KMS-11 (cell line): ENCODE measurements around the gene ELOVL7.
"Not testable (repeated sequence)": the region's sequence is repeated elsewhere in the genome, so short reads cannot be mapped to it uniquely, and the experiment has no call there.

Experiments
- H2AFZ ChIP-seq: fragments of 200-600 bp; sonication (generic); 2 replicates; pipeline ENCODE4 v1.6.1; 2016; ENCODE audit warnings: antibody characterized with exemption, mixed run types, low read depth
- H3K27ac ChIP-seq: fragments of 200-600 bp; sonication (generic); 2 replicates; pipeline ENCODE4 v1.6.1; 2016; ENCODE audit warnings: mild to moderate bottlenecking, mixed run types
- H3K27me3 ChIP-seq: fragments of 200-600 bp; sonication (generic); 2 replicates; pipeline ENCODE4 v1.6.1; 2017; ENCODE audit warnings: mild to moderate bottlenecking, low read depth, mixed run types, moderate library complexity; ENCODE audit not compliant: insufficient read depth
- H3K36me3 ChIP-seq: fragments of 200-600 bp; sonication (generic); 2 replicates; pipeline ENCODE4 v1.6.1; 2017; ENCODE audit warnings: mild to moderate bottlenecking, mixed run types; ENCODE audit not compliant: insufficient read depth
- H3K4me1 ChIP-seq: fragments of 200-600 bp; sonication (generic); 2 replicates; pipeline ENCODE4 v1.6.1; 2016; ENCODE audit warnings: mild to moderate bottlenecking, low read depth, mixed run types; ENCODE audit not compliant: poor library complexity, severe bottlenecking
- H3K4me2 ChIP-seq: fragments of 200-600 bp; sonication (generic); 2 replicates; pipeline ENCODE4 v1.7.0; 2016; ENCODE audit warnings: mild to moderate bottlenecking, mixed run types
- H3K4me3 ChIP-seq: fragments of 200-600 bp; sonication (generic); IDR thresholded peaks from 2 replicates; pipeline ENCODE4 v1.6.1; 2017; ENCODE audit warnings: low read depth, low read length, mixed read lengths; ENCODE audit not compliant: insufficient read depth
- H3K79me2 ChIP-seq: fragments of 200-600 bp; sonication (generic); 2 replicates; pipeline ENCODE4 v1.6.1; 2016; ENCODE audit warnings: low read depth, mixed run types; ENCODE audit not compliant: insufficient read depth
- H3K9ac ChIP-seq: fragments of 200-600 bp; sonication (generic); 2 replicates; pipeline ENCODE4 v1.6.1; 2016; ENCODE audit warnings: mild to moderate bottlenecking, mixed run types
- H4K20me1 ChIP-seq: fragments of 200-600 bp; sonication (generic); 2 replicates; pipeline ENCODE4 v1.6.1; 2016; ENCODE audit warnings: mild to moderate bottlenecking, mixed run types; ENCODE audit not compliant: insufficient read depth
- CTCF ChIP-seq: fragments of 200-600 bp; sonication (generic); conservative IDR thresholded peaks from 2 replicates; pipeline ENCODE4 v1.6.1; 2017; ENCODE audit warnings: low read depth, mild to moderate bottlenecking, antibody characterized with exemption, low read length, moderate library complexity, mixed read lengths

ELOVL7 gene

GRCh38 chr5:60738933-60739332 lies 105.1 kb downstream of the ELOVL7 start:
- no peak for TF ChIP-seq CTCF
- H2AFZ ChIP-seq, result no peak overlapping the region
- no peaks in the 10 kb centered on the region for H3K79me2 ChIP-seq
- H4K20me1 ChIP-seq, result no peaks in the 10 kb centered on the region
- H3K27me3 ChIP-seq, result no peaks in the 10 kb centered on the region
- H3K4me2 ChIP-seq, result no peak overlapping the region
- no peaks in the 10 kb centered on the region for H3K4me1 ChIP-seq
- H3K9ac ChIP-seq, result no peak overlapping the region
- H3K27ac ChIP-seq, result no peak overlapping the region
- H3K36me3 ChIP-seq, result no peaks in the 10 kb centered on the region
- no peak overlapping the region for H3K4me3 ChIP-seq

- no peaks in the 10 kb centered on the region for H4K20me1 ChIP-seq
- TF ChIP-seq CTCF, result no peak
- H3K36me3 ChIP-seq, result no peaks in the 10 kb centered on the region
- no peak overlapping the region for H3K4me3 ChIP-seq
- H3K4me1 ChIP-seq, result no peaks in the 10 kb centered on the region
- no peaks in the 10 kb centered on the region for H3K79me2 ChIP-seq
- no peak overlapping the region for H3K9ac ChIP-seq
- H3K4me2 ChIP-seq, result no peak overlapping the region
- no peaks in the 10 kb centered on the region for H3K27me3 ChIP-seq
- no peak overlapping the region for H3K27ac ChIP-seq
- no peak overlapping the region for H2AFZ ChIP-seq
Observed at GRCh38 chr5:60738461-60738860, 105.6 kb downstream of the ELOVL7 start.

- H4K20me1 ChIP-seq, H3K4me2 ChIP-seq, H2AFZ ChIP-seq, H3K4me1 ChIP-seq, H3K4me3 ChIP-seq, H3K9ac ChIP-seq, H3K36me3 ChIP-seq, H3K27ac ChIP-seq, H3K79me2 ChIP-seq, H3K27me3 ChIP-seq: not testable (repeated sequence)
Observed at GRCh38 chr5:60730858-60731257, 113.2 kb downstream of the ELOVL7 start.

GRCh38 chr5:60727033-60727679 lies 116.9 kb downstream of the ELOVL7 start:
- TF ChIP-seq CTCF, result no peak
- H2AFZ ChIP-seq, result no peak overlapping the region
- H3K4me1 ChIP-seq, result no peaks in the 10 kb centered on the region
- no peak overlapping the region for H3K4me2 ChIP-seq
- no peak overlapping the region for H3K4me3 ChIP-seq
- H4K20me1 ChIP-seq, result no peaks in the 10 kb centered on the region
- H3K79me2 ChIP-seq, result no peaks in the 10 kb centered on the region
- no peaks in the 10 kb centered on the region for H3K27me3 ChIP-seq
- no peaks in the 10 kb centered on the region for H3K36me3 ChIP-seq
- no peak overlapping the region for H3K27ac ChIP-seq
- no peak overlapping the region for H3K9ac ChIP-seq

GRCh38 chr5:60724126-60724525 lies 119.9 kb downstream of the ELOVL7 start:
- Histone ChIP-seq H3K4me2 (no peak overlapping the region), H3K9ac (no peak overlapping the region), H4K20me1 (no peaks in the 10 kb centered on the region), H3K36me3 (no peaks in the 10 kb centered on the region), H3K27me3 (no peaks in the 10 kb centered on the region), H3K4me3 (no peak overlapping the region), H3K4me1 (no peaks in the 10 kb centered on the region), H3K27ac (no peak overlapping the region), H2AFZ (no peak overlapping the region), H3K79me2 (no peaks in the 10 kb centered on the region)
- no peak for TF ChIP-seq CTCF
